GM23248 (cell line): ENCODE measurements around the gene PLIN1. TPM values are rescaled to one million over a fixed set of nuclear protein-coding genes. Genes with fewer than 3 reads are reported as not detected.
A peak's percentile ranks its signal among the peaks of the same experiment; 100 is the strongest.

ENCODE experiments used
- DNase-seq: peaks from one replicate; pipeline ENCODE4 v3.0.0-alpha.2; 2015
- H2AFZ ChIP-seq: fragments of 200-600 bp; sonication (generic); 2 replicates; pipeline ENCODE4 v1.6.1; 2016; ENCODE audit warnings: antibody characterized with exemption
- H3F3A ChIP-seq: fragments of 200-600 bp; sonication (generic); 2 replicates; pipeline ENCODE4 v1.6.1; 2016; ENCODE audit warnings: mild to moderate bottlenecking, antibody characterized with exemption, mixed run types; ENCODE audit not compliant: insufficient read depth
- H3K27ac ChIP-seq: fragments of 200-600 bp; sonication (generic); 2 replicates; pipeline ENCODE4 v1.5.1; 2016; ENCODE audit warnings: mild to moderate bottlenecking
- H3K27me3 ChIP-seq: fragments of 200-600 bp; sonication (generic); replicated peaks from 2 replicates; pipeline ENCODE4 v1.6.1; 2016; ENCODE audit warnings: mild to moderate bottlenecking; ENCODE audit not compliant: insufficient read depth
- H3K36me3 ChIP-seq: fragments of 200-600 bp; sonication (generic); 2 replicates; pipeline ENCODE4 v1.6.1; 2016; ENCODE audit warnings: low read depth, mild to moderate bottlenecking
- H3K4me1 ChIP-seq: fragments of 200-600 bp; sonication (generic); 2 replicates; pipeline ENCODE4 v1.6.1; 2016; ENCODE audit warnings: mild to moderate bottlenecking; ENCODE audit not compliant: insufficient read depth
- H3K4me2 ChIP-seq: fragments of 200-600 bp; sonication (generic); one replicate; pipeline ENCODE4 v1.6.1; 2016; ENCODE audit warnings: mild to moderate bottlenecking; ENCODE audit not compliant: unreplicated experiment
- H3K4me3 ChIP-seq: fragments of 200-600 bp; sonication (generic); 2 replicates; pipeline ENCODE4 v1.5.1; 2016; ENCODE audit warnings: mild to moderate bottlenecking
- H3K79me2 ChIP-seq: fragments of 200-600 bp; sonication (generic); 2 replicates; pipeline ENCODE4 v1.6.1; 2016; ENCODE audit warnings: mild to moderate bottlenecking; ENCODE audit not compliant: insufficient read depth
- H3K9ac ChIP-seq: fragments of 200-600 bp; sonication (generic); 2 replicates; pipeline ENCODE4 v1.6.1; 2016; ENCODE audit warnings: mild to moderate bottlenecking
- H3K9me2 ChIP-seq: fragments of 200-600 bp; sonication (generic); 2 replicates; pipeline ENCODE4 v1.6.1; 2016; ENCODE audit warnings: mixed run types, mild to moderate bottlenecking, moderate library complexity; ENCODE audit not compliant: insufficient read depth
- H3K9me3 ChIP-seq: fragments of 200-600 bp; sonication (generic); one replicate; pipeline ENCODE4 v1.6.1; 2017; ENCODE audit warnings: low read depth
- H4K20me1 ChIP-seq: fragments of 200-600 bp; sonication (generic); 2 replicates; pipeline ENCODE4 v1.6.0; 2016; ENCODE audit not compliant: insufficient read depth
- EZH2 ChIP-seq: fragments of 200-600 bp; sonication (generic); IDR thresholded peaks from 2 replicates; pipeline ENCODE4 v1.6.1; 2018; ENCODE audit warnings: antibody characterized with exemption, mild to moderate bottlenecking; ENCODE audit not compliant: insufficient read depth, poor library complexity, severe bottlenecking
- EZH2phosphoT487 ChIP-seq: fragments of 200-600 bp; sonication (generic); IDR thresholded peaks from 2 replicates; pipeline ENCODE4 v1.6.1; 2018; ENCODE audit warnings: antibody characterized with exemption, moderate library complexity, mild to moderate bottlenecking, low read depth; ENCODE audit not compliant: insufficient read depth
- WGBS, 2 experiments: methylation state at CpG; one replicate each; pipeline ENCODE4 v1.1.6; 2015 to 2017; ENCODE audit warnings: low lambda C conversion rate in 2 of 2, low coverage in 1 of 2; ENCODE audit errors: missing lambda C conversion rate in 2 of 2; 5-methylcytosine and 5-hydroxymethylcytosine counted together
- in situ Hi-C: fragments of 300-500 bp; cut with MboI; formaldehyde crosslinking; loops from 2 replicates; pipeline ENCODE4 v1.15.0; 2020
- polyA plus RNA-seq: library from polyadenylated mRNA; unstranded; fragments of >200 nt; fragmentation: Nextera tagmentation; extraction: Ambion mirVana; gene quantifications from 2 replicates; pipeline ENCODE4 v1.2.1, GENCODE V29; 2016
- total RNA-seq: library from RNA; depleted of rRNA; stranded (reverse); fragments of >200 nt; shearing (Covaris generic); gene quantifications from 2 replicates; pipeline ENCODE4 v1.2.3, GENCODE V29; 2014

PLIN1 gene
- total and polyA plus RNA-seq, 2 experiments from 2014 or later = not detected

DNA sequence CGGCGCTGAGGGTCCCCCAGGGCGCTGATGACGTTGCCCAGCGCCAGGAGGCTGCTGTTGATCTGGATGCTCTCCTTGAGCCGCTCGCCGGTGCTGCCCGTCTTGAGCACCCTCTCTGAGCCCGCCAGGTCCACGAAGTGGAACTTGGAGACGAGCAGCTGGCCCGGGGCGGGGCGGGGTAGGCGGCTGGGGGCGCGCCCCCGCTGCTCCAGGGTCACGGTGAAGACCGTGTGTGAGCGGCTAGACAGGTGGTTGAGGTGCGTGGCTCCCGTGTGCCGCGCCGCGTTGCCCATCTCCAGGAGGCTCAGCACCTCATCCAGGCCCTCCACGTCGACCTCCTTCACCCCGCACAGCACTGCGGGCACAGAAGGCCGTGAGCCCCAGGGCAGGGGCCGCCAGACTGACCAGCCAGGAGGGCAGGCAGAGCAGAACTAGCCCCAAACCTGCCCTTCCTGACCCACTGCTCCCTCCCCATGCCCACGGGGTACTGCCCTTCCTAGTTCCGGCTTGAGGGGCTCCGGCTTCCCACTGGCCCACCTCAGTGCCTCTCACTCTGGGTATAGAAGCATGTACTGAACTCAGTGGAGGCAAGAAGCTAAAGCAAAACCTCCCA lies 30.0 kb downstream of the PLIN1 start:
- Histone ChIP-seq H3K27me3 (no peaks in the 10 kb centered on the region), H3K9ac (no peak overlapping the region), H3K4me1 (peaks cover 3% of the 10 kb centered on the region; the same call in 1 of the 2 replicates), H3K9me3 (no peaks in the 10 kb centered on the region), H3K4me2 (no peak overlapping the region), H4K20me1 (no peaks in the 10 kb centered on the region), H2AFZ (no peak overlapping the region), H3K36me3 (peaks cover 4% of the 10 kb centered on the region; the same call in 1 of the 2 replicates), H3F3A (no peaks in the 10 kb centered on the region), H3K79me2 (peaks cover 41% of the 10 kb centered on the region), H3K4me3 (no peak overlapping the region), H3K27ac (no peak overlapping the region), H3K9me2 (no peaks in the 10 kb centered on the region)
- TF ChIP-seq EZH2phosphoT487 (no peak), EZH2 (no peak)
- WGBS, 2 experiments = 96 to 98% methylated on average over 10 to 37 of the region's 37 CpGs
- DNase-seq = no peak
- in situ Hi-C loops = no loop called here

DNA sequence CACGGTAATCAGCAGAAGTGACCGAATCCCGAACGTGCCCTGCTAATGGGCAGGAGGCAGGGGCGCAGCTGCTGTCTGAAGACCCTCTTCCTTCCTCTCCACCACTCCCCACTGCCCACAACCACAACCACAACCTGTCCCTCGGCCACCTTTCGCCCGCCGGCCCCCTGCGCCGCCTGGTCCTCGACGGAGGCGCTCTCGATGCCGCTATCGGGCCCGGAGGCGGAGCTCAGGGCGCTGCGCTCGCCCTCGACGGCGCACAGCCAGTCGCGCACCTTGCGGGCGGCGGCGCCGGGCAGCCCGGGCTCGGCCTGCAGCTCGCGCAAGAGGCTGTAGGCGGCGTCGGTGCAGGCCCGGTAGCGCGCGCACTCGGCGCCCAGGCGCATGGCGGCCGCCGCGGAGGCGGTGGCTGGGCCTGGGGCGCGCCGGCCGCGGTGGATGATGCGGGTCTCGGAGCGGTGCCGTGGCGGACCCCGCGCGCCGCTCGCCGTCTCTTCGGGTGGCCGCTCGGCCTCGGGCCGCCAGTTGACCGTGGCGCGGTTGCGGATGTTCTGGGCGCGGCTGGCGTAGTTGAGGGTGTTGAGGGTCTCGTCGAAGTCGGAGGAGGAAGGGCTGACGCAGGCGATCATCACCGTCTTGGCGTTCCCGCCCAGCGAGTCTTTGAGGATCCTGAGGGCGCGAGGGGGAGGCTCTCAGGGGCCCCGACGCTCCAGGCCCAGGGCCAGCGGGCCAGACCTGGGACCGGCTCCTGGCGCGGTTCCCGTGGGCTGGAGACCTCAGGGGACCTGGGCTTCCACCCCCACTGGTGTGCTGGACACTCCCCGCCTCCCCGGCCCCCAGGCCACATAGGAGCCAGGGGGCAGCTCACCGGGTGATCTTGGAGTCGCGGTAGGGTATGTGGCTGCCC lies 30.8 kb downstream of the PLIN1 start:
- no peak overlapping the region for H2AFZ ChIP-seq
- H4K20me1 ChIP-seq = no peaks in the 10 kb centered on the region
- H3K9me2 ChIP-seq = no peaks in the 10 kb centered on the region
- H3K4me1 ChIP-seq = no peaks in the 10 kb centered on the region
- no peaks in the 10 kb centered on the region for H3K9me3 ChIP-seq
- no peak for DNase-seq
- H3K4me3 ChIP-seq = no peak overlapping the region
- in situ Hi-C loops = no loop called here
- no peak overlapping the region for H3K4me2 ChIP-seq
- TF ChIP-seq EZH2 (no peak), EZH2phosphoT487 (no peak)
- H3F3A ChIP-seq = no peaks in the 10 kb centered on the region
- H3K9ac ChIP-seq = no peak overlapping the region
- WGBS, 2 experiments = 96 to 97% methylated on average over 83 to 102 of the region's 102 CpGs
- no peaks in the 10 kb centered on the region for H3K27me3 ChIP-seq
- peaks cover 34% of the 10 kb centered on the region for H3K79me2 ChIP-seq
- peaks cover 4% of the 10 kb centered on the region; the same call in 1 of the 2 replicates for H3K36me3 ChIP-seq
- no peak overlapping the region for H3K27ac ChIP-seq

- in situ Hi-C loops = no loop called here
- H4K20me1 ChIP-seq = no peaks in the 10 kb centered on the region
- no peak overlapping the region for H3K4me2 ChIP-seq
- H3K4me1 ChIP-seq = no peaks in the 10 kb centered on the region
- WGBS, 2 experiments = 55 to 57% methylated on average over 25 of the region's 25 CpGs
- no peaks in the 10 kb centered on the region for H3K27me3 ChIP-seq
- no peak overlapping the region for H3K27ac ChIP-seq
- H3K9ac ChIP-seq = no peak overlapping the region
- peaks cover 24% of the 10 kb centered on the region for H3K79me2 ChIP-seq
- H3F3A ChIP-seq = no peaks in the 10 kb centered on the region
- no peaks in the 10 kb centered on the region for H3K9me2 ChIP-seq
- H3K4me3 ChIP-seq = no peak overlapping the region
- peak; percentile 69 for DNase-seq
- TF ChIP-seq EZH2 (no peak), EZH2phosphoT487 (no peak)
- H3K36me3 ChIP-seq = peaks cover 14% of the 10 kb centered on the region
- H3K9me3 ChIP-seq = no peaks in the 10 kb centered on the region
- no peak overlapping the region for H2AFZ ChIP-seq
Measured at GRCh38 chr15:89647191-89647851, 31.8 kb downstream of the PLIN1 start.

DNA sequence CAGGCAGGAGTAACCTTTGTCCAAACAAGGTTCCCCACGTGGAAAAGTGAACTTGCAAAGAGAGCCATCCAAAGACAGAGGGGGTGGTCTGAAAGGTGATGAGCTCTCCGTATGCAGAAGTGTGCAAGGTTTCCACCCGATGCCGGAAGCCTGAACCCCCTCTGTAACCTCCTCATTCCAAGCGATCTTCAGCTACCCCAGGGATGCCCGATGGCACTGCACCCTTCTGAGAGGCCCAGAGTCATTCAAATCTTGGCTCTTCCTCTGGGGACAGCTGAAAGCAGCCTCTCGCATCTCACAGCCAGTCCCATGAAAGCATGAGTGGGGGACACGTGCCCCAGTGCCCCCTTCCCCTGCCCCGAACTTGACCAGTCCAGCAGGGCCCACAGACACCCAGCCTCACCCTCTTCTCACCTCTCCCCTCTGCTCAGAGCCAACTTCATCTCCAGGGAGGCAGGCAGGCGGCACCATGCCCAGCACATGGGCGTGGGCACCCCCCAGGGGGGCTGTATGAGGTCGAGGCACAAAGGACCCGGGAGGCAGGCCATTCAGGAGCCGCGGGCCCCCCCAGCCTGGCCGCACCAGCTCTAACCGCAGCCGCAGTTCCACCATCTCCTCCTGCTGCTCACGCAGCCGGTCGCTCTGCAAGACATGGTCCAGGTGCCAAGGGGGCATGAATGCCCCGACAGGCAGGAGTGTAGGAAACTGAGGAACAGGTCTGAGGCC lies 32.6 kb downstream of the PLIN1 start:
- no peaks in the 10 kb centered on the region for H4K20me1 ChIP-seq
- no peaks in the 10 kb centered on the region for H3F3A ChIP-seq
- in situ Hi-C loops = no loop called here
- TF ChIP-seq EZH2phosphoT487 = no peak
- no peak for TF ChIP-seq EZH2
- H3K79me2 ChIP-seq = peaks cover 16% of the 10 kb centered on the region
- H3K36me3 ChIP-seq = peaks cover 14% of the 10 kb centered on the region
- no peak overlapping the region for H3K4me2 ChIP-seq
- no peak overlapping the region for H2AFZ ChIP-seq
- no peak overlapping the region for H3K4me3 ChIP-seq
- H3K9me3 ChIP-seq = no peaks in the 10 kb centered on the region
- no peaks in the 10 kb centered on the region for H3K4me1 ChIP-seq
- DNase-seq = no peak
- H3K27ac ChIP-seq = no peak overlapping the region
- no peaks in the 10 kb centered on the region for H3K9me2 ChIP-seq
- 74 to 76% methylated on average over 20 to 22 of the region's 22 CpGs for WGBS, 2 experiments
- no peaks in the 10 kb centered on the region for H3K27me3 ChIP-seq
- no peak overlapping the region for H3K9ac ChIP-seq
